Progenitor cell of endocrine pancreas (in vitro differentiated cells): Measurements from ENCODE around the gene TRAPPC1. TPM values are rescaled to one million over a fixed set of nuclear protein-coding genes. Genes with fewer than 3 reads are reported as not detected.

Experiments used
- DNase-seq: peaks from one replicate; pipeline ENCODE4 v3.0.0; 2021; ENCODE audit warnings: low spot score; ENCODE audit not compliant: unreplicated experiment
- H3K27ac Mint-ChIP-seq: 2 replicates; pipeline ENCODE4 v1.8.0; 2021; ENCODE audit warnings: mild to moderate bottlenecking, moderate library complexity, mixed read lengths
- H3K27me3 Mint-ChIP-seq: 2 replicates; pipeline ENCODE4 v1.8.0; 2021; ENCODE audit warnings: mixed read lengths
- H3K36me3 Mint-ChIP-seq: 2 replicates; pipeline ENCODE4 v1.8.0; 2022; ENCODE audit warnings: mixed read lengths; ENCODE audit not compliant: insufficient read depth
- H3K4me1 Mint-ChIP-seq: 2 replicates; pipeline ENCODE4 v1.8.0; 2021; ENCODE audit warnings: low read depth, mixed read lengths
- H3K4me3 Mint-ChIP-seq: 2 replicates; pipeline ENCODE4 v1.8.0; 2021; ENCODE audit warnings: low read depth, mild to moderate bottlenecking, moderate library complexity, mixed read lengths
- H3K9me3 Mint-ChIP-seq: 2 replicates; pipeline ENCODE4 v1.8.0; 2021; ENCODE audit warnings: low read depth, mixed read lengths
- total RNA-seq: library from RNA; stranded (reverse); gene quantifications from 2 replicates; pipeline ENCODE4 v1.2.1, GENCODE V29; 2021
- TF ChIP-seq, protein P1 (sequence below): fragments of 200-600 bp; sonication (generic); IDR thresholded peaks from one replicate; pipeline ENCODE4 v1.5.0; 2021; ENCODE audit warnings: antibody characterized with exemption, mild to moderate bottlenecking; ENCODE audit not compliant: unreplicated experiment

Gene TRAPPC1
- total RNA-seq, 1 donor from 2014 or later, result 141 TPM

DNA sequence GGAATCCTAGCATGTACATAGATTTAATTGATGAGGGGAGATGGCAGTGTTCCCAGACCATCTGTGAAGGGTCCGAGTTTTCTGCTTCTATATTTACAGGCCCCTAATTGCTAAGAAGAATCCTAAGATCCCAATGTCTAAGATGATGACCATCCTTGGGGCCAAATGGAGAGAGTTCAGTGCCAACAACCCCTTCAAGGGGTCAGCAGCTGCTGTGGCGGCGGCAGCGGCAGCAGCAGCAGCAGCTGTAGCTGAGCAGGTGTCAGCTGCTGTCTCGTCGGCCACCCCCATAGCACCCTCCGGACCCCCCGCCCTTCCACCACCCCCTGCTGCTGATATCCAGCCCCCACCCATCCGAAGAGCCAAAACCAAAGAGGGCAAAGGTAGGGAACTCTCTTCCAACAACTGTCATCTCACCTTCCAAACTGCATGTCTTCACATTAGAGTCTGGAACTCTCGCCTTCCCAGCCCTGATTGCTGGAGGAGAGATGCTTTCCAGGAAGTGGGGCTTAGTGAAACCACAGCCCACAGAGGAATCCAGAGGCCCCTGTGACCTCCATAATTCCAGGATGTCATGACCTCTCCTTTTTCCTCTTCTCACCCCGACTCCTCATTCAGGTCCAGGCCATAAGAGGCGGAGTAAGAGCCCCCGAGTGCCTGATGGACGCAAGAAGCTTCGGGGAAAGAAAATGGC is 38.4 kb downstream of the TRAPPC1 start:
- Mint-ChIP-seq H3K36me3 (peaks cover 40% of the 10 kb centered on the region), H3K9me3 (no peaks in the 10 kb centered on the region), H3K27me3 (no peaks in the 10 kb centered on the region), H3K4me3 (no peak overlapping the region), H3K27ac (no peak overlapping the region), H3K4me1 (peaks cover 10% of the 10 kb centered on the region)
- no peak for DNase-seq
- TF ChIP-seq, protein P1, sequence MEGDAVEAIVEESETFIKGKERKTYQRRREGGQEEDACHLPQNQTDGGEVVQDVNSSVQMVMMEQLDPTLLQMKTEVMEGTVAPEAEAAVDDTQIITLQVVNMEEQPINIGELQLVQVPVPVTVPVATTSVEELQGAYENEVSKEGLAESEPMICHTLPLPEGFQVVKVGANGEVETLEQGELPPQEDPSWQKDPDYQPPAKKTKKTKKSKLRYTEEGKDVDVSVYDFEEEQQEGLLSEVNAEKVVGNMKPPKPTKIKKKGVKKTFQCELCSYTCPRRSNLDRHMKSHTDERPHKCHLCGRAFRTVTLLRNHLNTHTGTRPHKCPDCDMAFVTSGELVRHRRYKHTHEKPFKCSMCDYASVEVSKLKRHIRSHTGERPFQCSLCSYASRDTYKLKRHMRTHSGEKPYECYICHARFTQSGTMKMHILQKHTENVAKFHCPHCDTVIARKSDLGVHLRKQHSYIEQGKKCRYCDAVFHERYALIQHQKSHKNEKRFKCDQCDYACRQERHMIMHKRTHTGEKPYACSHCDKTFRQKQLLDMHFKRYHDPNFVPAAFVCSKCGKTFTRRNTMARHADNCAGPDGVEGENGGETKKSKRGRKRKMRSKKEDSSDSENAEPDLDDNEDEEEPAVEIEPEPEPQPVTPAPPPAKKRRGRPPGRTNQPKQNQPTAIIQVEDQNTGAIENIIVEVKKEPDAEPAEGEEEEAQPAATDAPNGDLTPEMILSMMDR, result no peak

DNA sequence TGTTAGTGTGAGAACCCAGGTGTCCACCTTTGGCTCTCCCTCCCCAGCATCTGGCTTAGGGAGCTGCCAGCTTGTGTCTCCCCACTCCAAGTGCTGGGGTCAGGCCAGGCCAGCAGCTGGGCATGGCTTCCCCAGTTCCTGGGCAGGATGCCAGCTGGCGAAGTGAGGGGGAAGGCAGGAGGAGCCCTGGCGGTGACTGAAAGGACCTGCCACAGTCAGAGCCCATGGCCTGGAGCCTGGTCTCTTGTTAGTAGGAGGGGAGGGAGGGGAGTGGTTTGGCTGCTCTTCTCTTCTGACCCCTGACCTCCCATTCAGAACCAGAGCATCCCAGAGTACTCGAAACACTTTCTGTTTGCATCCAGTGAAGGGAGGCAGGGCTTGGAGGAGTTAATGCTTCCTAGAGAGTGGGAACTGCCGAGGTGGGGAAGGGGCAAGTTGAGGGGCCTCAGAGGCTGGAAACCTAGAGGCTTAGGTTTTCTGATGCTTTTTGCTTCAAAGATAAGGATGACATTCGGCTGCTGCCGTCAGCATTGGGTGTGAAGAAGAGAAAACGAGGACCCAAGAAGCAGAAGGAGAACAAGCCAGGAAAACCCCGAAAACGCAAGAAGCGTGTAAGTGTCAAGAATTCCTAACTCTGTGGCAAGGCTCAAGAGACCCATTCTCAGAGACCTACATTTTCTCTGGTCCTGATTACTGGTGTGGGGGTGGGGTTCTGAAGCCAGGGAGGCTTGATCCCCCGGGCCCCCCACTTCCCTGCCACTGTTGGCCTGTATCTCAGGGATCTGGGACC is 42.4 kb downstream of the TRAPPC1 start:
- Mint-ChIP-seq H3K27me3 (no peaks in the 10 kb centered on the region), H3K36me3 (peaks cover 18% of the 10 kb centered on the region), H3K4me1 (peaks cover 3% of the 10 kb centered on the region), H3K9me3 (no peaks in the 10 kb centered on the region), H3K27ac (no peak overlapping the region), H3K4me3 (no peak overlapping the region)
- TF ChIP-seq, protein P1, result no peak
- DNase-seq, result no peak

DNA sequence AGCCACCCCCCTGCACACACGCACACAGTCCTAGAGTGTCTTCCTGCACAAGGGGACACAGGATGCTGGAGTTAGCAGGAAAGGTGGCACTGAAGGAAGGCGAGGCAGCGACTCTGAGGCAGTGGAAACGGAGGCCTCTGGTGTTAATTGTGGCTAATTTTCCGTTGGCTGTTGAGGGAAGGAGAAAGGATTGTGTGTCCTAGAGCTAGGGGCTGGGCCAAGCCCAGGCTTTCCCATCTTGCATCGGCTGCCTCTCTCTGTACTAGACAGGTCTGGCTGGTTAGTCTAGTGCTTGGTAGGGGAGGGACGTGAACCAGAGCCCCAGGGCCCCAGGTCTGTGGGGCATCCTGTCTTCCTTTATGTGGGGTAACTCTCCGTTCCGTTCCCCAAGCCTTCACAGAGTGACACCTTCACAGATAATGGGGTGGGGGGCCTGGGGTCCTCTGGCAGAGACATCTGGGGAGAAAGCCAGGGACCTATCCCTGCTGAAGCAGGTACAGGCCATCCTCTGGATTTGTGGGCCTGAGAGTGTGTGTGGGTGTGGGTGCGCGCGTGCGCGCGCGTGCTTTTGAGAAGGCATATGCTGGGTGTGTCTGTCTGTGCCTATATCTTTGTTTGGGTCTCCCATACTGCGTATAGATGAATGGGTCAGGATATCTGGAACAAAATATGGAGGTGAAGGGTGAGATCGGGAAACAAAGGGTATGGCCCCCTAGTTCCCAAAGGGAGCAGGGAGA is 43.4 kb downstream of the TRAPPC1 start, which contains the start of gene CHD3:
CHD3 (plus strand) TSS at position 606 of the 737 bp plus-strand sequence. CDS start 212 bp downstream, outside the sequence.
- H3K4me3 Mint-ChIP-seq, result no peak within 1 kb of the TSS
- TF ChIP-seq, protein P1, result no peak
- no peak for DNase-seq
- no peak within 1 kb of the TSS for H3K27ac Mint-ChIP-seq
- H3K36me3 Mint-ChIP-seq, result peaks cover 11% of the 10 kb centered on the region
- peaks cover 3% of the 10 kb centered on the region for H3K4me1 Mint-ChIP-seq
- H3K9me3 Mint-ChIP-seq, result no peaks in the 10 kb centered on the region
- no peaks in the 10 kb centered on the region for H3K27me3 Mint-ChIP-seq

DNA sequence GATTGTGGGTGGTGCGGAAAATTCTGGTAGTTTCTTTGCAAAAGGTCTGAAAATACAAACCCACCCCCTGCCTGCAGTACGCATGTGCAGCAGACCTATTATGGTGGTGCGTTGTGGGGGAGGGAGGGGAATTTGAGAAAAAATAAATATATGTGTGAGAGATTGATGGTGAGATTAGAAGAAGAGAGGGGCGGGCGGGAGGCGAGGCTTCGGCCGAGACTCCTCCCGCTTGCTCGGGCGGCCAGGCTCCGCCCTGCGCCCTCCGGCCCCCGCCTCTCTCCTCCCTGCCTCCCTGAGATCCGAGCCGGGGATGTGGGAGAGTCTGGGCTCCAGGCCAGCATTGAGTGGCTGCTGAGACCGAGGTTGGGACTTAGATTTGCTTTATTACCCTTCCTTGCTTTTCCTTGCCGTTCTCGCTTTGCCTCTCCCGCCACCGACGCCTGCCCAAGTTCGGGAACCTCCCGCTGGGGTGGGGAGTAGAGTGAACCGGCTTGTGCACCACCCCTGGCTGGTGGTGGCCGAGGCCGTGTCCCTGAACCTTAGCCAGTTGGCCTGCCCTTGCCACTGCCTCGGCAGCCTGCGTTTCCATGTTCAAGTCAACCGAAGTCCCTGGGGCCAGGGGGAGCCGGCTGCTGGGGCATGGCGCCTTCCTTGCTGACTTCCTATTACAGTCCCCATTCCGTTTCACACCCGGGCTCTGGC is 44.1 kb downstream of the TRAPPC1 start:
- H3K4me3 Mint-ChIP-seq, result no peak overlapping the region
- H3K4me1 Mint-ChIP-seq, result peaks cover 3% of the 10 kb centered on the region
- TF ChIP-seq, protein P1, result peak; percentile 11
- H3K27me3 Mint-ChIP-seq, result no peaks in the 10 kb centered on the region
- H3K36me3 Mint-ChIP-seq, result peaks cover 11% of the 10 kb centered on the region
- no peak overlapping the region for H3K27ac Mint-ChIP-seq
- H3K9me3 Mint-ChIP-seq, result no peaks in the 10 kb centered on the region
- DNase-seq, result peak; percentile 57
